ENCODE results near the gene LDHAL6B. TPM values are rescaled to one million over a fixed set of nuclear protein-coding genes. Genes with fewer than 3 reads are reported as not detected.

The LDHAL6B gene
- total RNA-seq, 1 experiment from 2014 or later, result not detected

- Mint-ChIP-seq H3K4me3 (no peak overlapping the region), H3K27me3 (ENCODE audit: low read depth) (no peaks in the 10 kb centered on the region), H3K9me3 (no peaks in the 10 kb centered on the region), H3K27ac (peak overlapping the region; percentile 53), H3K4me1 (peaks cover 3% of the 10 kb centered on the region), H3K36me3 (no peaks in the 10 kb centered on the region; the same call in 1 of the 2 replicates)
- DNase-seq (ENCODE audit: low spot score) (no peak), ATAC-seq (no peak; the same call in 1 of the 2 replicates)
- POLR2A ChIA-PET, result no interaction called here
- CTCF ChIA-PET, result no interaction called here
- TF ChIP-seq STAT6 (CRISPR knock-in tag; conservative IDR thresholded peaks at IDR 0.05; ENCODE audit: low read depth) (no peak), E2F4 (CRISPR knock-in tag; IDR thresholded peaks at IDR 0.05; ENCODE audit: borderline replicate concordance, low read depth) (no peak), IRF1 (CRISPR knock-in tag; IDR thresholded peaks at IDR 0.05) (no peak), ZSCAN18 (CRISPR knock-in tag; IDR thresholded peaks at IDR 0.05) (no peak), NR3C1 (CRISPR knock-in tag; conservative IDR thresholded peaks at IDR 0.05; ENCODE audit: low read depth) (no peak)
- TF ChIP-seq, protein P1, sequence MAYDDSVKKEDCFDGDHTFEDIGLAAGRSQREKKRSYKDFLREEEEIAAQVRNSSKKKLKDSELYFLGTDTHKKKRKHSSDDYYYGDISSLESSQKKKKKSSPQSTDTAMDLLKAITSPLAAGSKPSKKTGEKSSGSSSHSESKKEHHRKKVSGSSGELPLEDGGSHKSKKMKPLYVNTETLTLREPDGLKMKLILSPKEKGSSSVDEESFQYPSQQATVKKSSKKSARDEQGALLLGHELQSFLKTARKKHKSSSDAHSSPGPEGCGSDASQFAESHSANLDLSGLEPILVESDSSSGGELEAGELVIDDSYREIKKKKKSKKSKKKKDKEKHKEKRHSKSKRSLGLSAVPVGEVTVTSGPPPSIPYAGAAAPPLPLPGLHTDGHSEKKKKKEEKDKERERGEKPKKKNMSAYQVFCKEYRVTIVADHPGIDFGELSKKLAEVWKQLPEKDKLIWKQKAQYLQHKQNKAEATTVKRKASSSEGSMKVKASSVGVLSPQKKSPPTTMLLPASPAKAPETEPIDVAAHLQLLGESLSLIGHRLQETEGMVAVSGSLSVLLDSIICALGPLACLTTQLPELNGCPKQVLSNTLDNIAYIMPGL (CRISPR knock-in tag; IDR thresholded peaks at IDR 0.05), result no peak
- TF ChIP-seq, protein P2, sequence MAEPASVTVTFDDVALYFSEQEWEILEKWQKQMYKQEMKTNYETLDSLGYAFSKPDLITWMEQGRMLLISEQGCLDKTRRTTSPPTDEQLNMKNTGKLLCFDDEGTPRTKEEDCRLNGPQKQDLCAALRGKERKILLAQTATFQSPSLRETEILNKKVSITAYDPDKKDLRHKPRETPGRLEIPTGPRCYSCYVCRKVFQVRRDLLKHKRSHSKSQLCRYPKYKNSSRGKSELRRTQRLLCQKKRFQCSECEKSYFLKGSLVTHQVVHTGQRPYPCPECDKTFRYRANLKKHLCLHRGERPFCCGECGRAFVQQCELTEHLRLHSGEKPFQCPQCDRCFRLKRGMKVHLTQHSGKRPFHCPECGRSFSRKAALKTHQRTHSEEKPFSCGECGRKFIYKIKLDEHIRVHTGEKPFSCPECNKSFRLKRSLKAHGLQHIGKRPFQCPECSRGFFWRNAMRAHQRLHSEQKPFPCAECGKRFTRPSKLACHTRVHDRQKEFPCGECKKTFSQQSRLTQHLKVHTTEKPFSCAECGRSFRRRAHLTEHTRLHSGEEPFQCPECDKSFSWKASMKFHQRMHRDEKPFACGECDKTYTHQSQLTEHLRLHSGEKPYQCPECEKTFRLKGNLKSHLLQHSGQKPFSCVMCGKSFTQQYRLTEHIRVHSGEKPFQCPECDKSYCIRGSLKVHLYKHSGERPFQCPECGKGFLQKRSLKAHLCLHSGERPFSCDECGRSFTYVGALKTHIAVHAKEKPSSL (CRISPR knock-in tag; conservative IDR thresholded peaks at IDR 0.05), result no peak
Measured at GRCh38 chr15:59250249-59250648, 43.6 kb downstream of the LDHAL6B start.

- ChIA-PET CTCF (no interaction called here), POLR2A (no interaction called here)
- H3K27ac Mint-ChIP-seq, result no peak overlapping the region
- DNase-seq (ENCODE audit: low spot score), result no peak
- no peaks in the 10 kb centered on the region for H3K9me3 Mint-ChIP-seq
- ATAC-seq, result no peak
- H3K4me1 Mint-ChIP-seq, result peaks cover 3% of the 10 kb centered on the region
- H3K36me3 Mint-ChIP-seq, result peaks cover 6% of the 10 kb centered on the region; the same call in 1 of the 2 replicates
- H3K27me3 Mint-ChIP-seq (ENCODE audit: low read depth), result no peaks in the 10 kb centered on the region
- no peak overlapping the region for H3K4me3 Mint-ChIP-seq
- no peak for TF ChIP-seq IRF2 (CRISPR knock-in tag; IDR thresholded peaks at IDR 0.05; ENCODE audit: borderline replicate concordance, low read depth)
- TF ChIP-seq JAZF1 (CRISPR knock-in tag; IDR thresholded peaks at IDR 0.05), result no peak
- TF ChIP-seq, protein P3, sequence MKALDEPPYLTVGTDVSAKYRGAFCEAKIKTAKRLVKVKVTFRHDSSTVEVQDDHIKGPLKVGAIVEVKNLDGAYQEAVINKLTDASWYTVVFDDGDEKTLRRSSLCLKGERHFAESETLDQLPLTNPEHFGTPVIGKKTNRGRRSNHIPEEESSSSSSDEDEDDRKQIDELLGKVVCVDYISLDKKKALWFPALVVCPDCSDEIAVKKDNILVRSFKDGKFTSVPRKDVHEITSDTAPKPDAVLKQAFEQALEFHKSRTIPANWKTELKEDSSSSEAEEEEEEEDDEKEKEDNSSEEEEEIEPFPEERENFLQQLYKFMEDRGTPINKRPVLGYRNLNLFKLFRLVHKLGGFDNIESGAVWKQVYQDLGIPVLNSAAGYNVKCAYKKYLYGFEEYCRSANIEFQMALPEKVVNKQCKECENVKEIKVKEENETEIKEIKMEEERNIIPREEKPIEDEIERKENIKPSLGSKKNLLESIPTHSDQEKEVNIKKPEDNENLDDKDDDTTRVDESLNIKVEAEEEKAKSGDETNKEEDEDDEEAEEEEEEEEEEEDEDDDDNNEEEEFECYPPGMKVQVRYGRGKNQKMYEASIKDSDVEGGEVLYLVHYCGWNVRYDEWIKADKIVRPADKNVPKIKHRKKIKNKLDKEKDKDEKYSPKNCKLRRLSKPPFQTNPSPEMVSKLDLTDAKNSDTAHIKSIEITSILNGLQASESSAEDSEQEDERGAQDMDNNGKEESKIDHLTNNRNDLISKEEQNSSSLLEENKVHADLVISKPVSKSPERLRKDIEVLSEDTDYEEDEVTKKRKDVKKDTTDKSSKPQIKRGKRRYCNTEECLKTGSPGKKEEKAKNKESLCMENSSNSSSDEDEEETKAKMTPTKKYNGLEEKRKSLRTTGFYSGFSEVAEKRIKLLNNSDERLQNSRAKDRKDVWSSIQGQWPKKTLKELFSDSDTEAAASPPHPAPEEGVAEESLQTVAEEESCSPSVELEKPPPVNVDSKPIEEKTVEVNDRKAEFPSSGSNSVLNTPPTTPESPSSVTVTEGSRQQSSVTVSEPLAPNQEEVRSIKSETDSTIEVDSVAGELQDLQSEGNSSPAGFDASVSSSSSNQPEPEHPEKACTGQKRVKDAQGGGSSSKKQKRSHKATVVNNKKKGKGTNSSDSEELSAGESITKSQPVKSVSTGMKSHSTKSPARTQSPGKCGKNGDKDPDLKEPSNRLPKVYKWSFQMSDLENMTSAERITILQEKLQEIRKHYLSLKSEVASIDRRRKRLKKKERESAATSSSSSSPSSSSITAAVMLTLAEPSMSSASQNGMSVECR (CRISPR knock-in tag; IDR thresholded peaks at IDR 0.05; ENCODE audit: borderline replicate concordance), result no peak
- TF ChIP-seq TEAD1 (CRISPR knock-in tag; IDR thresholded peaks at IDR 0.05), result no peak
- TF ChIP-seq, protein P2 (CRISPR knock-in tag; conservative IDR thresholded peaks at IDR 0.05), result no peak
- no peak for TF ChIP-seq FOXK1 (CRISPR knock-in tag; IDR thresholded peaks at IDR 0.05)
- no peak for TF ChIP-seq ETV6 (CRISPR knock-in tag; IDR thresholded peaks at IDR 0.05)
- TF ChIP-seq CREB1 (CRISPR knock-in tag; IDR thresholded peaks at IDR 0.05), result no peak
- no peak for TF ChIP-seq EMX1 (CRISPR knock-in tag; IDR thresholded peaks at IDR 0.05)
- TF ChIP-seq NFATC4 (CRISPR knock-in tag; IDR thresholded peaks at IDR 0.05), result no peak
Measured at GRCh38 chr15:59251001-59251845, 44.6 kb downstream of the LDHAL6B start.
